NCI-H1694 (cell line): ENCODE measurements around the gene MXI1.
"Not testable (repeated sequence)": the region's sequence is repeated elsewhere in the genome, so short reads cannot be mapped to it uniquely, and the experiment has no call there.

ENCODE experiments used
- DNase-seq: peaks from one replicate; lab custom pipeline; 2025; lab: John Stamatoyannopoulos, UW

MXI1 gene

GRCh38 chr10:110181911-110182310 is 25.5 kb upstream of the MXI1 start:
- no peak for DNase-seq

- DNase-seq, result no peak
Measured at GRCh38 chr10:110184398-110184797, 23.0 kb upstream of the MXI1 start.

- DNase-seq, result not testable (repeated sequence)
Measured at GRCh38 chr10:110185646-110186182, 21.7 kb upstream of the MXI1 start.

- DNase-seq, result no peak
Measured at GRCh38 chr10:110190170-110190569, 17.2 kb upstream of the MXI1 start.

GRCh38 chr10:110192552-110192951 is 14.9 kb upstream of the MXI1 start:
- no peak for DNase-seq

- DNase-seq, result no peak
Measured at GRCh38 chr10:110200503-110200902, 6.9 kb upstream of the MXI1 start.

- DNase-seq, result not testable (repeated sequence)
Measured at GRCh38 chr10:110201046-110201445, 6.4 kb upstream of the MXI1 start.

GRCh38 chr10:110203500-110204455 is 3.6 kb upstream of the MXI1 start:
- no peak for DNase-seq

- no peak for DNase-seq
Measured at GRCh38 chr10:110205051-110205675, 2.2 kb upstream of the MXI1 start.

GRCh38 chr10:110207805-110208613 is 604 bp downstream of the MXI1 start:
- no peak for DNase-seq

- no peak for DNase-seq
Measured at GRCh38 chr10:110208614-110209453, 1.4 kb downstream of the MXI1 start.

- DNase-seq, result no peak
Measured at GRCh38 chr10:110209454-110209925, 2.1 kb downstream of the MXI1 start.

GRCh38 chr10:110209926-110210673 is 2.7 kb downstream of the MXI1 start:
- no peak for DNase-seq

- DNase-seq, result peak; percentile 89
Measured at GRCh38 chr10:110210674-110211464, 3.5 kb downstream of the MXI1 start.

- DNase-seq, result no peak
Measured at GRCh38 chr10:110211465-110211843, 4.0 kb downstream of the MXI1 start.

GRCh38 chr10:110212119-110213006 is 5.0 kb downstream of the MXI1 start:
- no peak for DNase-seq

- no peak for DNase-seq
Measured at GRCh38 chr10:110214371-110214826, 7.0 kb downstream of the MXI1 start.
